Midbrain (tissue), 1 donor: ENCODE results near the gene FAM3A.

Experiments
- DNase-seq: peaks from one replicate; lab custom pipeline; 2025; lab: John Stamatoyannopoulos, UW

FAM3A gene

GRCh38 chrX:154478728-154479622 lies 37.1 kb downstream of the FAM3A start, which contains the start of gene LAGE3:
TSS of gene LAGE3 (minus strand) at chrX:154479281. CDS start at chrX:154478915, 366 bp downstream.
- DNase-seq = peak; percentile 89

DNA sequence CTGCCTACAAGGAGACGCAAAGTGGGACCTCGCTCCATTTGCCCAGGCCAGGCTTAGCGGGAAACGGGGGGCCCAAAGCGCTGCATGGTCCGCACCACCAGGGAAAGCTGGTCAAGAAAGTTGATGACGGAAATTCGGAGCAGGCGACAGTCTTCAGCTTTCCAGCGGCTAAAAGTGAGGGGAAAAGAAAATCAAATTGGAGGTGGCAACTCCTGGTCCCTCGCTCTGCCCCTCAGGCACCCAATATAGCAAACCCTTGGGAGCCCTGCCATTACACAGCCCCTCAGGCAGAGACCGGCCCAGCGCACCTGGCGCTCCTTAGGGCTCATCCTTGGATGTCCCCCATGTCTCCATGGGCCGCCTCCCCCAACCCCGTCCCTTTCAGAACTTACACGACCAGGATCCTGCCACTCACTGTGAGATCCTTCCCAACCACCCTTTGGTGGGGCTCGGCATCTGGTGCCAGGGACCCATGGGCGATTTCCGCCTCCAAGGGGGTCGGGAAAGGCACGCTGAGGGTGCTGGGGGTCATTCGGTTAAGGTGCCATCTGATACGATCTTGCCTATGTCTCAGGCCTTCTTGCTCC lies 38.0 kb downstream of the FAM3A start:
- DNase-seq = no peak

DNA sequence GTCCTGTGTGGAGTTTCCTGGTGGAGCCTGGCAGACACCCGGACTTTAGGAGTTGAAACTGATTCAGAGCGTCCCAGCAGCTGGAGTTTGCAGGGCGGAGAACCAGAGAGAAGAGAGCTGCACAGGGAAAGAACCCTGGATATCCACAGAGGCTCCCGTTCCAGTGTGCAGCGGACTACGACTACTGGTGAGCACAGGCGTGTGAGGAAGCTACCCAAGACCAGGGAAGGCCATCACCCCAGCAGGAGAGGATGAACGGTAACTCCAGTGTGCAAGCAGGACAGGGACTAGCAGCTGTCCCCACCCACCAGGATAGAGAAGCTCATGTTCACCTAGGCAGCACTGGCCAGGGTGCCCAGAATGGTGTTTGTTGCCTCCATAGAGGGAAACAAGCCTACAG lies 39.2 kb downstream of the FAM3A start:
- no peak for DNase-seq

DNA sequence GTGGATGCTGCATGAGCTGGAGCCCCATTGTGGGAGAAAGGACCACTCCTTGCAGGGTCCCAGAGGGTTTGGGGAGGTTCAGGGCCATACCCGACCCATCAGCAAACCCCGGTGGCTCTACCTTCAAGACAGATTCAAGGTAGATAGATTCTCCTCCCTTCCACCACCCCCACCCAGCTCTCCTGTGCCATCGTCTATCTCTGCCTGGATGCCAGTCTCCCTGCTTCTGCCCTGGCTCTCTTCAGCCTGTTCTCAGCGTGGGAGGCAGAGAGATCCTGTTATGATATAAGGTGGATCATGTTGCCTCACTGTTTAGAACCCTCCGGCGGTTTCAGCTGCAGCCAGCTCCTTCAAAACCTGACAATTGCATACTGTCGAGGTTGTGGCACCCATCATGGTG lies 42.3 kb downstream of the FAM3A start:
- DNase-seq = no peak

DNA sequence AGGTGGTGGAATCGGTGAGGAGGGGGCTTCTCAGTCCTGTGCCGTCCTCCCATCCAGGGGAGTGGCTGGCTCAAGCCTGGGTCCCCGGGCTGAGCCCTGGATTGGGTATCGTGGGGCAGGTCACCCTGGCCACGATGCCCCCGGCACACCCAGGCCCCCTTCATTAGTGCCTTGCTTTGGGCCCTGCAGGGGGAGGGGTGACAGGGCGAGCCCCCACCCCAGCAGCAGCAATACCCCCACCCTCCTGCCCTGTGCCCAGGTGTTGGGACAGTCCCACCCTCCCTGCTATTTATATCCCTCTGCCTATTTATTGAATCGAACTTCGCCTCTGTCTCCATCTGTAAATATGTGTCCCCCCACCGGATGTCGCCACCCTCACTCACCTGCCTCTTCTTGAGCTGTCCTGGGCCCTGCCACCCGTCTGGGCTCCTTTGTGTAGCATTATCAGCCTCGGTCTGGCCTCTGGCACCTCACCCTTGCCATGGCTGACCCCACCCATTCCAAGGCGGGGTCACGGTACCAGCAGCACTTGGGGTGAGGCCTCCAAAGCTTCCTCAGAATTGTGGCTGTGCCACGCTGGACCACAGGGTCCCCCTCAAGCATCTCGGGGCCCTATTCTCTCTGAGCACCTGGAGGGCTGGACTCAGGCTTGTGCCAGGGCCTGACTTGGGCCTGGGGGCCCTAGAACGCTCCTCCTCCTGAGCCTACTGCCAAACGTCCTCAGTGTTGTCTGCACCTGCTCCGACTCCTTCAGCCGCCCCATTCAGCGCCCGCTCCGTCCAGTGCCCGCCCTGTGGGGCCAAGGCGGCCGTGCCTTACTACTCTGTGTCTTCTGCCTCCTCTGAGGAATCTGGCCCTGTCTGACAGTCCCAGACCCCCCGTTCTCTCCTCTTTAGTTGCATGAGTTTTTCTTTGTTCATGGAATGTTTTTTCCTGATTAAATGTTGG lies 43.1 kb downstream of the FAM3A start:
- DNase-seq = no peak

- no peak for DNase-seq
Observed at GRCh38 chrX:154471839-154472684, 44.0 kb downstream of the FAM3A start.

- DNase-seq = no peak
Observed at GRCh38 chrX:154470914-154471568, 45.0 kb downstream of the FAM3A start.

DNA sequence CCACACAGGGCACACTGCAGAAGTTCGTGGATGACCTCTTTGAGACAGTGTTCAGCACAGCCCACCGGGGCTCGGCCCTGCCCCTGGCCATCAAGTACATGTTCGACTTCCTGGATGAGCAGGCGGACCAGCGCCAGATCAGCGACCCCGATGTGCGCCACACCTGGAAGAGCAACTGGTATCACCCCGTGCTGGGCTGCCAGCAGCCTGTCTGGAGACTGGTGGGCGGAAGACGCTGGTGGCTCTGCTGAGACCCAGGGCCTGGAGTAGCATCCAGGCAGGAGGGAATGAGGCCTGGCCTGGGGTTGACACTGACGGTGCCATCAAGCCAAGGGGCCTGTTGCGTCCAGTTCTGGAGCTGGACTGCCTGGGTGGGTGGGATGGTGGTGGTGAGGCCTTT lies 45.6 kb downstream of the FAM3A start:
- DNase-seq = no peak

GRCh38 chrX:154469880-154470279 lies 46.2 kb downstream of the FAM3A start:
- no peak for DNase-seq

DNA sequence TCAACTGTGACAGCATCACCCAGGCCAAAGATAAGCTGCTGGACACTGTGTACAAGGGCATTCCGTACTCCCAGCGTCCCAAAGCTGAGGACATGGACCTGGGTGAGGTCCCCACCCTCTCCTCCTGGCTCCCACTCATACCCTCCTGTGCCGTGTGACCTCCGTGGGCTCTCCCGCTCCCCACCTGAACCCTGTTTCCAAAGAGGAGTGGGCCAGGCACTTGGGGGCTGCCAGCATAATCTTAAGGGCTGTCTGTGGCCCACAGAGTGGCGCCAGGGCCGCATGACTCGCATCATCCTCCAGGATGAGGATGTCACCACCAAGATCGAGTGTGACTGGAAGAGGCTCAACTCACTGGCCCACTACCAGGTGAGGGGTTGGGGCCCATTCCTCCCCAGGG lies 46.9 kb downstream of the FAM3A start:
- no peak for DNase-seq

DNA sequence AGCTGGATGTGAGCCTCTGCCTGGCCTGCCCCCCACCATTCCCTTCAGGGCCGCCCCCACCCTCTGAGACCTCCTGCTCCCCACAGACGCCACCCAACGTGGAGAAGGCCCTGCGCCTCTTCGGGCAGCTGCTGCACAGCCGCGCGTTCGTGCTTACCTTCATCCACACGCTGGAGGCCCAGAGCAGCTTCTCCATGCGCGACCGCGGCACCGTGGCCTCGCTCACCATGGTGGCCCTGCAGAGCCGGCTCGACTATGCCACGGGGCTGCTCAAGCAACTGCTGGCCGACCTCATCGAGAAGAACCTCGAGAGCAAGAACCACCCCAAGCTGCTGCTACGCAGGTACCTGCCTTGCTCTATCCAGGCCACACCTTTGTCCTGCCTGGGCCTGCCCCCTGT lies 47.8 kb downstream of the FAM3A start:
- DNase-seq = no peak

GRCh38 chrX:154467556-154467955 lies 48.5 kb downstream of the FAM3A start:
- DNase-seq = no peak

- no peak for DNase-seq
Observed at GRCh38 chrX:154466907-154467306, 49.1 kb downstream of the FAM3A start.

DNA sequence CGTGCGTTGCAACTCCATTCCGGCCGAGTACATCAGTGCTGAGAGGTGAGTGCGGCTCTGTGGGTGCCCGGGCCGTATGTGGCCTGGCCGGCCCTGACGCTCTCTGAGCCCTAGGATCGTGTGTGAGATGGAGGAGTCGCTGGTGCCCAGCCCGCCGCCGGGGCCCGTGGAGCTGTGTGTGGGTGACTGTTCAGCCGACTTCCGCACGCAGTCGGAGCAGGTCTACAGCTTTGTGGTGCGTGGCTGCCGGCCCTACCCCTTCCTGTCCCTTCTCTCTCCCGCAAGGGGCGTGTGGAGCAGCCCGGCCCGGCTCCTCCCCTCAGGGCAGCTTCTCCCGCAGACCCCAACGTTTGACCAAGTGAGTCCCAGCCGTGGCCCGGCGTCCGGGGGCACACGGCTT lies 50.0 kb downstream of the FAM3A start:
- DNase-seq = no peak

DNA sequence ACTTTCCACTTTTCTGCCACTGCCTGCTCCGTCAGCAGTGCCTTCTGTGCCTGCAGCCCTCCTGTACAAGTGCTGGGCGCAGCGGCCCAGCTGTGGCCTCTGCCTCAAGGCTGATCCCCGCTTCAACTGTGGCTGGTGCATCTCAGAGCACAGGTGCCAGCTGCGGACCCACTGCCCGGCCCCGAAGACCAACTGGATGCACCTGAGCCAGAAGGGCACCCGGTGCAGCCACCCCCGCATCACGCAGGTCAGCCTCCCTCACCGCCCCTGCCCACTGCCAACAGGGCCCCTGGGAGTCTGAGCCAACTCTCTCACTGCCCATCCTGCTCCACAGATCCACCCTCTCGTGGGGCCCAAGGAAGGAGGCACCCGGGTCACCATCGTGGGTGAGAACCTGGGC lies 50.4 kb downstream of the FAM3A start:
- no peak for DNase-seq

GRCh38 chrX:154464806-154465365 lies 51.1 kb downstream of the FAM3A start:
- DNase-seq = no peak

GRCh38 chrX:154463611-154464220 lies 52.3 kb downstream of the FAM3A start:
- DNase-seq = no peak

GRCh38 chrX:154462396-154462795 lies 53.6 kb downstream of the FAM3A start:
- DNase-seq = peak; percentile 2

DNA sequence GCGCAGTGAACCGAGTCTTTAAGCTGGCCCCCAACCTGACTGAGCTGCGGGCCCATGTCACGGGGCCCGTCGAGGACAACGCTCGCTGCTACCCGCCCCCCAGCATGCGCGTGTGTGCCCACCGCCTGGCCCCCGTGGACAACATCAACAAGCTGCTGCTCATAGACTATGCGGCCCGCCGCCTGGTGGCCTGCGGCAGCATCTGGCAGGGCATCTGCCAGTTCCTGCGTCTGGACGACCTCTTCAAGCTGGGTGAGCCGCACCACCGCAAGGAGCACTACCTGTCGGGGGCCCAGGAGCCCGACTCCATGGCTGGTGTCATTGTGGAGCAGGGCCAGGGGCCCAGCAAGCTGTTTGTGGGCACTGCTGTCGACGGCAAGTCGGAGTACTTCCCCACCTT lies 55.7 kb downstream of the FAM3A start:
- no peak for DNase-seq

DNA sequence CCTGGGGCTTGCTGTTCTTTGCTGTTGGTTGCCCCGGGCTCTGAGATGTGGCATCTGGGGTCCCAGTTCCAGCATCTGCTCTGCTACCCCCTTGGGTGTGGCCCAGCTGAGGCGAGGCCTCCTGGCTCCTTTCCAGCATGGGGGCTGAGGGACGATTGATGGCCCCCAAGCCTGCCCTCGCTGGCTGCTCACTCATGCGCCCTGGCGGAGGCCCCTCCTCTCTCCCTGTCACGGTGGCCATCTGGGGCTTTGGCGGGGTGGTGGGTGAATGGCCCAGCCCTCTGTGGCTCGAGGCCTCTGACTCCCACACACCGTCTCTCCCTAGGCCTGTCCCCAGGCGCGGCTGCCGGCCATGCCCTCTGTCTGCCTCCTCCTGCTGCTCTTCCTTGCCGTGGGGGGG lies 56.2 kb downstream of the FAM3A start:
- DNase-seq = no peak
